Vagina (tissue), 2 donors: ENCODE measurements around the gene YLPM1.

ENCODE experiments used
- POLR2A ChIP-seq, 2 donors: fragments of 450-650 bp; IDR thresholded peaks; one replicate each; pipeline ENCODE4 v1.6.1; 2017; ENCODE audit warnings: antibody characterized with exemption in 2 of 2, mild to moderate bottlenecking in 2 of 2, moderate library complexity in 2 of 2
- POLR2AphosphoS5 ChIP-seq, 2 donors: sonication (generic); formaldehyde crosslinking; IDR thresholded peaks; one replicate each; pipeline ENCODE4 v1.9.0; 2017; ENCODE audit warnings: antibody characterized with exemption in 2 of 2, mild to moderate bottlenecking in 2 of 2, low read depth in 1 of 2; ENCODE audit not compliant: insufficient read depth in 1 of 2
- TF ChIP-seq, protein P1 (sequence below), 3 experiments: fragments of 450-650 bp in 2 of 3; fragments of 200-600 bp in 1 of 3; sonication (generic) in 1 of 3; IDR thresholded peaks; one replicate each; pipeline ENCODE4 v1.5.1; 2017 to 2019; ENCODE audit warnings: antibody characterized with exemption in 3 of 3, mild to moderate bottlenecking in 2 of 3, moderate library complexity in 2 of 3

GRCh38 chr14:74763803-74764531, 851 bp downstream of the YLPM1 start:
- TF ChIP-seq, protein P1, sequence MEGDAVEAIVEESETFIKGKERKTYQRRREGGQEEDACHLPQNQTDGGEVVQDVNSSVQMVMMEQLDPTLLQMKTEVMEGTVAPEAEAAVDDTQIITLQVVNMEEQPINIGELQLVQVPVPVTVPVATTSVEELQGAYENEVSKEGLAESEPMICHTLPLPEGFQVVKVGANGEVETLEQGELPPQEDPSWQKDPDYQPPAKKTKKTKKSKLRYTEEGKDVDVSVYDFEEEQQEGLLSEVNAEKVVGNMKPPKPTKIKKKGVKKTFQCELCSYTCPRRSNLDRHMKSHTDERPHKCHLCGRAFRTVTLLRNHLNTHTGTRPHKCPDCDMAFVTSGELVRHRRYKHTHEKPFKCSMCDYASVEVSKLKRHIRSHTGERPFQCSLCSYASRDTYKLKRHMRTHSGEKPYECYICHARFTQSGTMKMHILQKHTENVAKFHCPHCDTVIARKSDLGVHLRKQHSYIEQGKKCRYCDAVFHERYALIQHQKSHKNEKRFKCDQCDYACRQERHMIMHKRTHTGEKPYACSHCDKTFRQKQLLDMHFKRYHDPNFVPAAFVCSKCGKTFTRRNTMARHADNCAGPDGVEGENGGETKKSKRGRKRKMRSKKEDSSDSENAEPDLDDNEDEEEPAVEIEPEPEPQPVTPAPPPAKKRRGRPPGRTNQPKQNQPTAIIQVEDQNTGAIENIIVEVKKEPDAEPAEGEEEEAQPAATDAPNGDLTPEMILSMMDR (IDR thresholded peaks at IDR 0.05) = no peak
- no peak for TF ChIP-seq POLR2A (IDR thresholded peaks at IDR 0.05)
- TF ChIP-seq POLR2AphosphoS5 (IDR thresholded peaks at IDR 0.05; ENCODE audit: insufficient read depth in 1 of 2, low read depth in 1 of 2) = no peak
